Transverse colon (tissue), 3 donors: Measurements from ENCODE around the gene MEGF11.

Experiments used
- POLR2A ChIP-seq: fragments of 450-650 bp; IDR thresholded peaks from one replicate; pipeline ENCODE4 v1.6.1; 2016; ENCODE audit warnings: antibody characterized with exemption, mild to moderate bottlenecking, moderate library complexity
- TF ChIP-seq, protein P1 (sequence below), 5 experiments: fragments of 200-600 bp in 3 of 5; fragments of 450-650 bp in 2 of 5; sonication (generic) in 3 of 5; IDR thresholded peaks; 1 replicate in 2 of 5; 2 replicates in 3 of 5; pipeline ENCODE4 v1.5.1; 2016 to 2017; ENCODE audit warnings: antibody characterized with exemption in 5 of 5, inconsistent platforms in 3 of 5, mild to moderate bottlenecking in 2 of 5, moderate library complexity in 1 of 5

GRCh38 chr15:66078196-66078928 is 175.2 kb downstream of the MEGF11 start:
- TF ChIP-seq, protein P1, sequence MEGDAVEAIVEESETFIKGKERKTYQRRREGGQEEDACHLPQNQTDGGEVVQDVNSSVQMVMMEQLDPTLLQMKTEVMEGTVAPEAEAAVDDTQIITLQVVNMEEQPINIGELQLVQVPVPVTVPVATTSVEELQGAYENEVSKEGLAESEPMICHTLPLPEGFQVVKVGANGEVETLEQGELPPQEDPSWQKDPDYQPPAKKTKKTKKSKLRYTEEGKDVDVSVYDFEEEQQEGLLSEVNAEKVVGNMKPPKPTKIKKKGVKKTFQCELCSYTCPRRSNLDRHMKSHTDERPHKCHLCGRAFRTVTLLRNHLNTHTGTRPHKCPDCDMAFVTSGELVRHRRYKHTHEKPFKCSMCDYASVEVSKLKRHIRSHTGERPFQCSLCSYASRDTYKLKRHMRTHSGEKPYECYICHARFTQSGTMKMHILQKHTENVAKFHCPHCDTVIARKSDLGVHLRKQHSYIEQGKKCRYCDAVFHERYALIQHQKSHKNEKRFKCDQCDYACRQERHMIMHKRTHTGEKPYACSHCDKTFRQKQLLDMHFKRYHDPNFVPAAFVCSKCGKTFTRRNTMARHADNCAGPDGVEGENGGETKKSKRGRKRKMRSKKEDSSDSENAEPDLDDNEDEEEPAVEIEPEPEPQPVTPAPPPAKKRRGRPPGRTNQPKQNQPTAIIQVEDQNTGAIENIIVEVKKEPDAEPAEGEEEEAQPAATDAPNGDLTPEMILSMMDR (IDR thresholded peaks at IDR 0.05) = no peak
- TF ChIP-seq POLR2A = no peak
